Transverse colon (tissue), 4 donors: ENCODE measurements around the gene TRIM65. TPM values are rescaled to one million over a fixed set of nuclear protein-coding genes. Genes with fewer than 3 reads are reported as not detected.

Source experiments
- DNase-seq: peaks from one replicate; pipeline ENCODE4 v3.0.0-alpha.2; 2019
- H3K27ac ChIP-seq, 4 donors: fragments of 200-600 bp; sonication (generic); 2 replicates each; pipeline ENCODE4 v1.5.1; 2016 to 2018; ENCODE audit warnings: inconsistent platforms in 4 of 4
- H3K27me3 ChIP-seq: fragments of 200-600 bp; sonication (generic); 2 replicates; pipeline ENCODE4 v1.5.1; 2017; ENCODE audit warnings: inconsistent platforms
- H3K36me3 ChIP-seq, 4 donors: fragments of 200-600 bp; sonication (generic); 2 replicates each; pipeline ENCODE4 v1.5.1; 2017 to 2019; ENCODE audit warnings: inconsistent platforms in 4 of 4
- H3K4me1 ChIP-seq, 4 donors: fragments of 200-600 bp; sonication (generic); 2 replicates each; pipeline ENCODE4 v1.5.1; 2017 to 2020; ENCODE audit warnings: inconsistent platforms in 4 of 4
- H3K4me3 ChIP-seq, 4 donors: fragments of 200-600 bp; sonication (generic); 1 replicate in 1 of 4; 2 replicates in 3 of 4; pipeline versions ENCODE4 v1.5.1 to v1.6.1; 2017 to 2019; ENCODE audit warnings: inconsistent platforms in 4 of 4
- H3K9me3 ChIP-seq, 2 donors: fragments of 200-600 bp; sonication (generic); 2 replicates each; pipeline ENCODE4 v1.5.1; 2017 to 2019; ENCODE audit warnings: inconsistent platforms in 2 of 2
- EP300 ChIP-seq: sonication (generic); formaldehyde crosslinking; IDR thresholded peaks from one replicate; pipeline ENCODE4 v1.6.1; 2017; ENCODE audit warnings: antibody characterized with exemption, low read depth
- POLR2A ChIP-seq: fragments of 450-650 bp; IDR thresholded peaks from one replicate; pipeline ENCODE4 v1.6.1; 2016; ENCODE audit warnings: antibody characterized with exemption, mild to moderate bottlenecking, moderate library complexity
- POLR2AphosphoS5 ChIP-seq, 3 donors: sonication (generic); formaldehyde crosslinking; IDR thresholded peaks; one replicate each; pipeline ENCODE4 v1.6.1; 2016; ENCODE audit warnings: antibody characterized with exemption in 3 of 3
- WGBS, 2 donors: methylation state at CpG; one replicate each; pipeline ENCODE4 v1.1.5; 2018; ENCODE audit warnings: low coverage in 1 of 2; 5-methylcytosine and 5-hydroxymethylcytosine counted together
- in situ Hi-C, 4 donors: fragments of 200-750 bp; cut with MboI; loops; one replicate each; pipeline versions ENCODE4 v1.15.0 to v1.15.1; 2017; ENCODE audit warnings: low sequenced_read_pairs in 3 of 4, low pct_ligation_motif_present in 1 of 4, low pct_unique_long_range_greater_than_20kb in 1 of 4
- intact Hi-C: fragments of 100-400 bp; cut with DNase I; formaldehyde crosslinking; loops from one replicate; pipeline ENCODE4 v1.15.1; 2023; ENCODE audit warnings: low total_unique reads
- total RNA-seq, 4 donors: library from RNA; depleted of rRNA; stranded (reverse); fragments of >200 nt; gene quantifications; one replicate each; pipeline ENCODE4 v1.1.0, GENCODE V29; 2016
- TF ChIP-seq, protein P1 (sequence below), 5 experiments: fragments of 200-600 bp in 3 of 5; fragments of 450-650 bp in 2 of 5; sonication (generic) in 3 of 5; IDR thresholded peaks; 1 replicate in 2 of 5; 2 replicates in 3 of 5; pipeline ENCODE4 v1.5.1; 2016 to 2017; ENCODE audit warnings: antibody characterized with exemption in 5 of 5, inconsistent platforms in 3 of 5, mild to moderate bottlenecking in 2 of 5, moderate library complexity in 1 of 5

Gene TRIM65
- total RNA-seq, 4 donors from 2014 or later: 16.8 to 21.7 (median 20.5) TPM

- in situ Hi-C loops: loop anchor here in 2 of 4 donors (10.0 to 25.0 kb wide), 3 partner anchors 74 to 277 kb away; partner anchors contain the start of gene CDK3 (in 1 of the 2)
- H3K27ac ChIP-seq: no peak overlapping the region
- no peak overlapping the region for H3K4me3 ChIP-seq
- no peaks in the 10 kb centered on the region for H3K36me3 ChIP-seq
- no peaks in the 10 kb centered on the region for H3K9me3 ChIP-seq
- intact Hi-C loops: no loop called here
- 67% methylated on average over 6 of the region's 6 CpGs; no CpG with 5 or more reads in 1 of the 2 donors for WGBS, 2 donors
- DNase-seq: no peak
- TF ChIP-seq POLR2AphosphoS5 (IDR thresholded peaks at IDR 0.05) (no peak), EP300 (no peak), POLR2A (no peak)
- TF ChIP-seq, protein P1, sequence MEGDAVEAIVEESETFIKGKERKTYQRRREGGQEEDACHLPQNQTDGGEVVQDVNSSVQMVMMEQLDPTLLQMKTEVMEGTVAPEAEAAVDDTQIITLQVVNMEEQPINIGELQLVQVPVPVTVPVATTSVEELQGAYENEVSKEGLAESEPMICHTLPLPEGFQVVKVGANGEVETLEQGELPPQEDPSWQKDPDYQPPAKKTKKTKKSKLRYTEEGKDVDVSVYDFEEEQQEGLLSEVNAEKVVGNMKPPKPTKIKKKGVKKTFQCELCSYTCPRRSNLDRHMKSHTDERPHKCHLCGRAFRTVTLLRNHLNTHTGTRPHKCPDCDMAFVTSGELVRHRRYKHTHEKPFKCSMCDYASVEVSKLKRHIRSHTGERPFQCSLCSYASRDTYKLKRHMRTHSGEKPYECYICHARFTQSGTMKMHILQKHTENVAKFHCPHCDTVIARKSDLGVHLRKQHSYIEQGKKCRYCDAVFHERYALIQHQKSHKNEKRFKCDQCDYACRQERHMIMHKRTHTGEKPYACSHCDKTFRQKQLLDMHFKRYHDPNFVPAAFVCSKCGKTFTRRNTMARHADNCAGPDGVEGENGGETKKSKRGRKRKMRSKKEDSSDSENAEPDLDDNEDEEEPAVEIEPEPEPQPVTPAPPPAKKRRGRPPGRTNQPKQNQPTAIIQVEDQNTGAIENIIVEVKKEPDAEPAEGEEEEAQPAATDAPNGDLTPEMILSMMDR (IDR thresholded peaks at IDR 0.05): no peak
- H3K4me1 ChIP-seq: peaks cover 0 to 1% (median under 1%) of the 10 kb centered on the region in 4 donors
- H3K27me3 ChIP-seq: no peaks in the 10 kb centered on the region
These were observed 13.9 kb upstream of the TRIM65 start for GRCh38 chr17:75910699-75911098.

GRCh38 chr17:75909812-75910274, 13.1 kb upstream of the TRIM65 start:
- no peak overlapping the region for H3K4me3 ChIP-seq
- H3K27ac ChIP-seq: no peak overlapping the region
- in situ Hi-C loops: loop anchor here (5.0 to 25.0 kb wide), 6 partner anchors 75 to 277 kb away; partner anchors contain the start of gene CDK3 (in 2 of the 4)
- WGBS, 2 donors: 48 to 80% methylated on average over 1 to 11 of the region's 11 CpGs
- intact Hi-C loops: loop anchor here (5.0 kb wide), 1 partner anchor 92 kb away; the partner anchor contains the start of gene CDK3
- TF ChIP-seq POLR2A (no peak), POLR2AphosphoS5 (IDR thresholded peaks at IDR 0.05) (no peak), EP300 (no peak)
- TF ChIP-seq, protein P1 (IDR thresholded peaks at IDR 0.05): no peak
- no peak for DNase-seq
- H3K27me3 ChIP-seq: no peaks in the 10 kb centered on the region
- H3K9me3 ChIP-seq: no peaks in the 10 kb centered on the region
- peaks cover 0 to 8% (median 7%) of the 10 kb centered on the region in 4 donors for H3K4me1 ChIP-seq
- H3K36me3 ChIP-seq: no peaks in the 10 kb centered on the region

GRCh38 chr17:75909051-75909811, 12.5 kb upstream of the TRIM65 start:
- H3K4me3 ChIP-seq: no peak overlapping the region
- no peaks in the 10 kb centered on the region for H3K27me3 ChIP-seq
- intact Hi-C loops (loop anchor here (5.0 kb wide), 1 partner anchor 93 kb away; the partner anchor contains the start of gene CDK3), in situ Hi-C loops (loop anchor here (5.0 to 25.0 kb wide), 4 partner anchors 86 to 278 kb away; partner anchors contain the start of gene CDK3 (in 1 of the 4))
- 63% methylated on average over 14 of the region's 14 CpGs; no CpG with 5 or more reads in 1 of the 2 donors for WGBS, 2 donors
- H3K9me3 ChIP-seq: no peaks in the 10 kb centered on the region
- TF ChIP-seq POLR2AphosphoS5 (IDR thresholded peaks at IDR 0.05) (no peak), POLR2A (no peak), EP300 (no peak)
- TF ChIP-seq, protein P1 (IDR thresholded peaks at IDR 0.05): no peak
- no peak overlapping the region for H3K27ac ChIP-seq
- peaks cover under 1 to 10% (median 7%) of the 10 kb centered on the region in 4 donors for H3K4me1 ChIP-seq
- no peak for DNase-seq
- no peaks in the 10 kb centered on the region for H3K36me3 ChIP-seq

- no peaks in the 10 kb centered on the region for H3K36me3 ChIP-seq
- intact Hi-C loops (loop anchor here (5.0 kb wide), 1 partner anchor 94 kb away; the partner anchor contains the start of gene CDK3), in situ Hi-C loops (loop anchor here (5.0 to 25.0 kb wide), 4 partner anchors 87 to 279 kb away; partner anchors contain the start of gene CDK3 (in 1 of the 4))
- WGBS, 2 donors: 60% methylated on average over 6 of the region's 6 CpGs; no CpG with 5 or more reads in 1 of the 2 donors
- H3K27ac ChIP-seq: no peak overlapping the region
- no peak overlapping the region for H3K4me3 ChIP-seq
- no peaks in the 10 kb centered on the region for H3K9me3 ChIP-seq
- DNase-seq: peak; percentile 38
- no peaks in the 10 kb centered on the region for H3K27me3 ChIP-seq
- peaks cover 10 to 19% (median 17%) of the 10 kb centered on the region in 4 donors for H3K4me1 ChIP-seq
- TF ChIP-seq EP300 (no peak), POLR2AphosphoS5 (IDR thresholded peaks at IDR 0.05) (no peak), POLR2A (no peak)
- TF ChIP-seq, protein P1 (IDR thresholded peaks at IDR 0.05): no peak
These were observed 11.4 kb upstream of the TRIM65 start for GRCh38 chr17:75908201-75908600.
